GM19043 (cell line): Measurements from ENCODE around the gene JMJD8.

ENCODE experiments used
- ATAC-seq: cut with Tn5 transposase; IDR thresholded peaks from one replicate; pipeline ENCODE4 v1.9.1; 2021; ENCODE audit warnings: low read depth; ENCODE audit not compliant: unreplicated experiment

The JMJD8 gene

GRCh38 chr16:710500-711075 is 26.5 kb upstream of the JMJD8 start:
- ATAC-seq: no peak

GRCh38 chr16:709566-710499 is 25.7 kb upstream of the JMJD8 start:
- ATAC-seq: no peak

- no peak for ATAC-seq
Measured at GRCh38 chr16:708959-709358, 24.8 kb upstream of the JMJD8 start.

GRCh38 chr16:708019-708418 is 23.9 kb upstream of the JMJD8 start:
- no peak for ATAC-seq

GRCh38 chr16:707062-707538 is 23.0 kb upstream of the JMJD8 start:
- no peak for ATAC-seq

- ATAC-seq: no peak
Measured at GRCh38 chr16:706189-707061, 22.3 kb upstream of the JMJD8 start.

GRCh38 chr16:705431-706188 is 21.5 kb upstream of the JMJD8 start, which contains the start of gene FBXL16:
FBXL16 (minus strand) TSS chr16:705801; CDS start chr16:697405, 8,396 bp downstream.
- ATAC-seq: no peak

- ATAC-seq: no peak
Measured at GRCh38 chr16:704552-705380, 20.6 kb upstream of the JMJD8 start.

GRCh38 chr16:704047-704446 is 19.9 kb upstream of the JMJD8 start:
- no peak for ATAC-seq

GRCh38 chr16:703406-703805 is 19.3 kb upstream of the JMJD8 start:
- ATAC-seq: no peak

GRCh38 chr16:702341-702740 is 18.2 kb upstream of the JMJD8 start:
- ATAC-seq: no peak

- no peak for ATAC-seq
Measured at GRCh38 chr16:700684-701584, 16.8 kb upstream of the JMJD8 start.

- no peak for ATAC-seq
Measured at GRCh38 chr16:698911-699671, 15.0 kb upstream of the JMJD8 start.

GRCh38 chr16:695355-696089 is 11.4 kb upstream of the JMJD8 start:
- no peak for ATAC-seq

GRCh38 chr16:694863-695354 is 10.8 kb upstream of the JMJD8 start:
- ATAC-seq: no peak

- no peak for ATAC-seq
Measured at GRCh38 chr16:694187-694862, 10.2 kb upstream of the JMJD8 start.
